Measurements from ENCODE around the gene KCNQ1.

KCNQ1 gene

DNA sequence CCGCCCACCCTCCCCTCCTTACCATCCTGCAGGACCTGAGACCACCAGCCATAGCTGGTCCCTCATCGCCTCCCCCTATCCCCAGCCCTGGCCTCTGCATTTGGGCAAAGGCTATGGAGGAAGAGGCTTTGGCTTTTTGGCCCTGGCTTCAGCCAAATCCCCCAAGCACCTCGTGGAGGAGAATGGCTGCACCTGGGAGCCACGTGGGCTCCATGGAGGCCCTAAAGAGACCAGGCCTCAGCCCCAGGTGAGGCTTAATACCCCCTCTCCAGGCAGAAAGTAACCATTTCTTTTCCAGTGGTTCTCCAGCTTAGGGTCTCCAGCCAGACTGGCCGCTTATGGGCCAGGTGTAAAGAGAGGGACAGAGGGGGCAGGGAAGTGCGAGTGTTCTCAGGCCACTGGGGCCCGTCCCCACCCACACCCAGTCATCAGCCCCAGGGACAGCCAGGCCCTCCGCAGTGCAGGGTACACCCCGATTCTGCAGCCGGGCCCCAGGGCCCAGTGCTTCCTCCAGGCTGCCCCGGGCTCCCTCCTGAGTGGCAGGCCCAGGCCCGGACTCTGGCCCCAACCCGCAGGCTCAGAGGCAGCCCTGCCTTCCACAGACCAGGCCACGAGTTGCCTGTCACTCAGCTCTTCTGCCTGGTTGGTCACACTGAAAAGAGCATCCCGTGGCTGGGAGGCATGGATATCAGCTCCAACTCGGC, 414.3 kb downstream of the KCNQ1 start:
- no peak for DNase-seq

DNA sequence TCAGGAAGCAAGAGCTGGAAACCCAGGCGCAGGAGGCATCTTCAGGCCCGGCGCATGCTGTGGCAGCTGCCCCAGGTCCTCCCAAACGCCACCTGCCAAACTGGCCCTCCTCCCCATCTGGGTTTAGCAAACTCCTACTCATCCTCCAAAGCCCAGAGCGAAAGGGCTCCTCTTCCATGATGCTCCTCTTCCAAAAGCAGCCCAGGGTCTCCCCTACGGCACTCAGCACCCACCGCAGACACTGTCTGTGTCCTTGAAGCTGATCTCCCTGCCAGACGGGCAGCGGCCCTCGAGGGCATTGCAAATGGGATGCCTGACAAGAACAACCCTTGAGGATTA, 414.9 kb downstream of the KCNQ1 start:
- DNase-seq: no peak

DNA sequence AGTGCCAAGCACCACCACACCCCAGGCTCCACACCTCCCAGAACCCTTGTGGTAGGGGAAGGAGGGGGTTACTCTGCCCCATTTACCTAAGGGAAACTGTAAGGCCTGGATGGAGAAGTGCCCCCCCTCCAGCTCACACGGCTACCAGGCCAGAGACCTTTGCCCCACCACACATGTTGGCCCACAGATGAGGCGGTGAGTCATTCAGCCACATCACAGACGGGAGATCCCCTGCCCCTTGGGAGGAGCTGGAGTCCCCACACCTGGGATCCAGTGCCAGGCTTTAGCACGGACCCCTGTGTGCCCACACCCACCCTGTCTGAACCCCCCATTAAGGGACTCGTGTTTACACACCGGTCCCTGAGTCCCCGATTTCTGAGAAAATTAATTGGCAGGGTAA, 415.8 kb downstream of the KCNQ1 start:
- DNase-seq: no peak

DNA sequence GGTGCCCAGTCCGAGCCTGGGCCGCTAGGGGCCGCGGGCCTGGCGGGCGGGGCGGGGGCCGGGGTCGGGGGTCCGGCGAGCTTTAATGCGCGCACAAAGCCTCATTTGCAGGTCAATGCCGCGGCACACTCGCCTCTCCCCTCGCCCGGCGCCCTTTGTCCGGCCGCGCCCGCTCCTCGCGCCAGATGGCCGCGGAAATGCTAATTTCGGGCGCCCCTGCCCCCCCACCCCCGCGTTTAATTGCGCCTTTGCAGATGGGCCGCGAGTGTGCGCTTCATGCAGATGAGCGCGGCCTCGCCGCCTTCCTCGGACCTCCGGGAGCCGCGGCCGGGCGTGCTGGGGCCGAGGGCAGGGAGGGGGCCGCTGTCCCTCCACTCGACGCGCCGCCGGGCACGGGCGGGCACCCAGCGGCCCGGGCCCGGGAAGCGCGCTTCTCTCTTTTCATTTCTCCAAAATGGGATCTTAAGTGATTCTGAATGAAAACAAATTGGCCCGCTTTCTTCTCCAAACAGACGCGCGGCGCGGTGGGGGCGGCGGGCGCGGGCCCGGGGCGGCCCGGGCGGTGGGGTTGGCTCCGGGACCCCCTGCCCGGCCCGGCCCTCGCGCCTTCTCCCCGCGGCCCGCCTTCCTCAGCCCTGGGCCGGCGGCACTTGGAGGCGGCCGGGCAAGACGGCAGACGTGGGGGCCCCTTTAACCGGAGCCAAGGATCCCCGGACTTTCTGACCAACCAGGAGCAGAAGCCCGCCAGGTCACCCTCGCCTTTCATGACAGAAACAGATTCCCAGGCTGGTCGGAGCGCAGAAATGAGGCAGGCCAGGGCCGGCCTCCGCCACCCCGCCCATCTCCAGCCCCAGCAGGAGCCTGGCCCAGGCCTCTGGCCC, 417.8 kb downstream of the KCNQ1 start:
- DNase-seq: no peak

DNA sequence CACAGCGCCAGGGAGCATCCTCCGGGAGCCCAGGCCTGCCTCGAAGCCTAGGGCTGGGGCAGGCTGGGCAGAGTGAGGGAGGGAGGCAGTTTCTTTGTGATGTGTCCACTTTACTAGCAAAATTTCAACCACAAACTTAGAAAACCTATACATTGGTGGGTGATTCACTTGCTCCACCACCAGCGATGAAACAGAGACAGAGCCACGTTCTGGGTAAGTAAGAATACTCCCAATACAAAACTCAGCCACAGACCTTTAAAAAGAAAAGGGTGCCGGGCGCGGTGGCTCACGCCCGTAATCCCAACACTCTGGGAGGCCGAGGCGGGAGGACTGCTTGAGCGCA, 418.4 kb downstream of the KCNQ1 start:
- DNase-seq: no peak

DNA sequence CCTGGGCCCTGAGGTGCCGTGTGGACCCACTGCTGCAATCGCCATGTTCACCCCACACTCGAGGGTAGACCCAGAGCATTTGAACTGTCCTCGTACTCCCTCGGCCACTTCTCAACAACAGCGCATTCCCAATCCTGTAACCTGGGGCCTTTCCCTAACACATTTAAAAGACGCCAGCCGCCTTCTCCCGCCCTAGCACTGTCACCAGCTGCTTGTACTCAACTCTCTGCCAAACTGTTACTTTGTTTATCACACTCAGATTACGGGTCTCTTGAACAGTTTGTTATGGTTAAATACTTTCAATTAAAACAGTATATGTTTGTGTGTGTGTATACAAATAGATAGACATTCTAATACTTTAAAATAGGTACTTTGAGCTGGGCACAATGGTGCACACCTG, 420.1 kb downstream of the KCNQ1 start:
- no peak for DNase-seq

DNA sequence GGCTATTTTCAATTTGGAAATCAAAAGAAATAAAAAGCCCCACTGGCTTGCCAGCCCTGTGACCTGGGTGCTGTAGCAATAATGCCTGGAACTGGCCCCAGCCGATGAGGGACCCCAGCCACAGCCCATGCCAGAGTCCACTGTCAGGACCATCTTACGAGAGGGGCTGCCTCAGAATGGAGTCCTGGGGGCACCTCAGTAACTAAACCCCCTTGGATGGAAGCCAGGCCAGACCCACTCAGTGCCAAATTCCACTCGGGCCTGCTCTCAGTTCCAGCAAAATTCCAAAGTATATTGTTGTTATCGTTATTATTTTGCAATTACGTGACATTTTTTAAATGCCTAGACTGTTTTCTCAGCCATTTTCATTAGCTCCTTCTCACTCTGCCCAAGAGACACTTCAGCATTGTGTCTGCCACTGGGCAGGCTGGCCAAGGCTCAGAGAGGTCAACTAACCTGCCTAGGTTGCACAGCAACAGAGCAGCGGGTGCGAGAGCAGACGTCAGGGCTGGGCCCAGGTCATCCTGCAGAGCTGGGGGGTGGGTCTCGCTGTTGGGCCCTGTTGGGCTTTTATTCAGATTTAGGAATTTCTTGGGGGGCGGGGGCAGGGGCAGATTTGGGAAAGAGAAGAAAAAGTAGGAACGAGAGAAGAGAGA, 421.2 kb downstream of the KCNQ1 start:
- DNase-seq: no peak

DNA sequence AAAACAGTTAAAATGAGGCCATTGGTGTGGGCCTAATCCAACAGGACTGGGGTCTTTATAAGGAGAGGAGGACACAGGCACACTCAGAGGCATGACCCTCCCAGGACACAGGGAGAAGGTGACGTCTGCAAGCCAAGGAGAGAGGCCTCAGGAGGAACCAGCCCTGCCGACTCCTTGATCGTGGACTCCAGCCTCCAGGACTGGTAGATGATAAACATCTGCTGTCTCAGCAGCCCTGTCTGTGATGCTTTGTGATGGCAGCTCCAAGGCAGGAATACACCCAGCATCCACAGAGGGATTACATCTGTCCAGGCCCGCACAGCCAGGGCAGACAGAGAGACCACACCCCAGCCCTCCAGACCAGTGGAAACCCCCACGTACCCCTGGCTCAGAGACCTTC, 422.3 kb downstream of the KCNQ1 start:
- no peak for DNase-seq

DNA sequence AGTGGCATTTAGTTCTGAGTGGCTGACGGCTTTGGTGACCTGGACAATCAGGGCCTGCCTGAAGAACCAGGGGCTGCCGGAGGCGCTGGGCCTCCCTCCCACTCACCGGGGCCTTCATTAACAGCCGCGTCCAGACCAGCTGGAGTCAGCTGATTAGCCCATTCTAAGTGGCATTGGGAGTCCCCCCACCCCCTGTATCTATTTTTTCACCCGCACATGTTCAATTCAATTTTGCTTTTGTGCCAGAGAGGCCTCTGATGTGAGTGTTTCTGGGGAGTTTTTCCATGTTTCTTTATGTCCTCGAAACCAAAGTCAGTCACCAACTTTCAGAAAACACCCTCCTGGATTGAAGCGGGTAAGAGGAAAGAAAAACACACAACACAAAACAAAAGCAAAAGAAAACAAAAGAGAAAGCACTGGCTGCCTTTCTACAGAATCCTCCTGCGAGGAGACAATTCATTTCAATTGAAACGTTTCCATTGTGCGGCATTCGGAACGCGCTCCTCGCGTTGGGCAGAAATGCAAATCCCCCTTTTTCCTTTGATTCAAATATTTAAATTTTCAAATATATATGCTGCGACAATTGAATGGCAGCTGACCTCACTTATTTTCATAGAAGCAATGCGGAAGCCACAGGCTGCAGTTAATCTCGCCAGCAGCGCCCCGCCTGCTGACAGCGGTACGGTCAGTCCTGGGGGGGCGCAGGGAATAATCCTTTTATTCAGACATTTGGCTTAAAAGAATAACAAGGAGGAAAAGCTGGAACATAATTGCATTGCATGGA, 423.1 kb downstream of the KCNQ1 start:
- no peak for DNase-seq

DNA sequence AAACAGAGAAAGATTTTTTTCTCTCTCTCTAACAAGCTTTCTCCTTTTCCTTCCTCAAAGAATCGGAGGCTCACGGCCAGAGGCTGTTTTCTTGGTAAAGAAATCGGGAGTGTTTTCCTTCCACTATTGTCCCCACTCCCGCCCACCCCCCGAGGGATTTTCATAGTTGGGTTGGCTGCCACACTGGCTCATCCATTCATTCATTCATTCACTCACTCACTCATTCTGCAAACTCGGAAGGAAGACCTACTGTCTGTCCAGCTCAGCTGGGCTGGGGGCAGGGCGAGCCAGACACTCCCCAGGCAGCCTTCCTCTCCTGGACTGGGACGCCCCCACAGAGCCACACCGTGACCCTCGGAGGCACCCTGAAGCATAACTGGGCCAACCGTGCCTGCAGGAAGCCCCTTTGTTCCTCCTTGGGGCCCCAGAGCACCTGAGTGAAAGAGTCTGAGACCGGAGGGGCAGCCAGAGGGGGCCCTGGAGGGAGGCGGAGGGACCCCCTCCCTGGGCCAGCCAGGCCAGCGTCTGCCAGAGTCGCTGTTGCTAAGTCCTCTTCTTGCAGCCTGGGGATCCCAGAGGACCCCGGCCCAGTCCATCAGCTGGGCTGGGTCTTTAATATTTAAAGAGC, 423.8 kb downstream of the KCNQ1 start:
- DNase-seq: no peak

DNA sequence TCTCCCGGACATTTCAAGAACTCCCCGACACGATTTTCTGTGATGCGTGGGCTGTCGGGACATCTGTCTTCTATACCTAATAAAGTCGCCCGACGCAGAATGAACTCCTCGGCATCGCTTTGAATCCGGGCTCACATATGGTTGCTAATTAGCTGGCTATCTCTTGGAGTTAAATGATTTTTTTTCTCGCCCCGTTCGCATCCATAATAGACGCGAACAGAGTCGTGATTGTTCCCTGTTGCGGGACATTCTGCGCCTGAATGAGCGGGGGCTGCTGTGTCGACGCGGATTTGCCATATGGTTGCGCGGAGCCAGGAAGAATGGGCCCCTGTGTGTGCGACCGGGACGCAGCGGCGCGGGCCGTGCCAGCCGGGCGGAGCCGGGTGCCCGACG, 424.3 kb downstream of the KCNQ1 start:
- DNase-seq: no peak

DNA sequence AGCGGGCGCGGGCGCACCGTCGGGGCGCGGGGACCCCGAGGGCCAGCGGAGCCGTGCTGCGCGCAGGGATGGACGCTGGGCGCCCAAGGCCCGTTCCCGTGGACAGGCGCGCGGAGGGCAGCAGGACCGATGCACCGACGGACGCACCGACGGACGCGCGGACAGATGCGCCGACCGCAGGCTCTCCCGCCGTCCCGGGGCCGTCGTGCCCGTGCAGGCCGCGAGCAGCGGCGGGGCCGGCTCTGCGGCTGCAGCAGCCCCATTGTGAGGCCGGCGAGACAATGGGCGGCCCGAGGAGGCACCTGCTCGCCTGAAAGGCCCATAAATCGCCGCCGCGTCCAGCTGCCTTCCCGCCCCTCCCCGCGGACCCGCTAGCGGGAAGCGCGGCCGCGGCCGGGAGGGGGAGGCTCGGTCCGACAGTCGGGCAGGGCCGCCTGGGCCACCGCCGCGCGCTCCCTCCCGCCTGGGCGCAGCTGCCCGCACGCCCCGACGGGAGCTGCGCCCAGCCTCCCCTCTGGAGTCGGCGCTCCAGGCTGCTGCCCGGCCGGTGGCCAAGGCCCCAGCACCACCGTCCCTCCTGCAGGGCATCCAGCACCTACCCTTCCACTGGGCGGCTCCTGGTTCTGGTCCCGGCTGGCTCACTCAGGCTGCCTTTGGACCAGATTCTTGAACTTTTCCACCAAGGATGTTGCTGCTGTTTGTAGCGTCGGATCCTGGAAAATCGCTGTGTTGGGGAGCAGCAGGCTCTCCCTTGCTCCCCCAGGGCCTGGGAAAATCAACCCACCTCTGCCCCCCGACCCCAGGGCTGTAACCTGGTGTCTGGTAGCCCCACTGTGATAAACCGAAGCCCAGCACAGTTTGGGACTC, 425.0 kb downstream of the KCNQ1 start:
- DNase-seq: no peak

DNA sequence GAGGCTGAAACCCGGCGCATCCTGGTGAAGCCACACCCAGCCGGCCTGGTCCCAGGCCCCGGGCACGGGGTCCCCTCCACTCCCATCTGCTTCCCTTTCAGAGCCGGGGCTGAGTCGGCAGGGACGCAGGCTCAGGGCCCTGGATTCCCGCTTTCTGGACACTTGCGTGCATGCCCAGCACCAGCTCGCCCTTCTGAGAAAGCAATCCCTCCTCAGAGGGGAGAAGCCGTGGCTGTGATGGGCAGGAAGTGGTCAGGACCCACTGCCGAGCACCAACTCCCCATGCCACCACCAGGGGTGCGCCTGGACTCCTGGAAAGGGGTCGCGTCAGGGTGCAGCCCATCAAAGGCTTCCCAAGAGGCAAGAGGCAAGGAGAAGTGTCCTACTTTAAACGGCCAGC, 425.7 kb downstream of the KCNQ1 start:
- DNase-seq: no peak

DNA sequence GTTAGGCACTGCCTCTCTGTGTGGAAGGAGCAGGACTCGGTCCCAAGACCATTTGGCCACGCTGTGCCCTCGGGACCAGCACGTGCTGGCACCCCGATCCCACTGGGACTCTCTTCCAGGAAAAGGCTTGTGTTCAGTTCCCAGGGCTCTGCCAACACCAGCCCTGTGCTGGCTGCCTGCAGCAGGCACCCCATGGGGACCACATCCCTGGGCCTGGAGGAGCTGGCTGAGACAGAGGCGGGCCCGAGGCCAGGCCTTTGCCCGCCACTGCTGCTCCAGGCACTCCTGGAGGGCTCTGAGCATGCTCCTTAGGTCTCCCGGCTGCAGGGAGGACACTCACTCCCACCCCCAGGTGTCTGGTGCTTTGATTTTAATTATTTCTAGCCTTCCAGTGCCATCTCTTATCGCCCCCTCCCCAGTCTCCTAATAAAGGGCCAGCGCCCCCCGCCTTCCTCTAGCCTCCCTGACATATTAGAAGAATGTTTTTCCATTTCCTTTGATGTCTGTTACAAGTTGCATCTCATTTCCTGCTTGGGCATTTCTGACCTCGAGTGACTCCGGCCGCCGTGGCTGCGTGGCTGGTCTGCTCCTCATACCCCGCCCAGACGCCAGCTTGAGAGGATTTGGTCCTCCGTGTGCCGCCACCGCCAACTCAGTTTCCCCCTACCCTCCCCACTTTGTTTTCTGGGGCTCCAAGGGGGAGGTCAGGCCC, 426.3 kb downstream of the KCNQ1 start:
- DNase-seq: no peak

DNA sequence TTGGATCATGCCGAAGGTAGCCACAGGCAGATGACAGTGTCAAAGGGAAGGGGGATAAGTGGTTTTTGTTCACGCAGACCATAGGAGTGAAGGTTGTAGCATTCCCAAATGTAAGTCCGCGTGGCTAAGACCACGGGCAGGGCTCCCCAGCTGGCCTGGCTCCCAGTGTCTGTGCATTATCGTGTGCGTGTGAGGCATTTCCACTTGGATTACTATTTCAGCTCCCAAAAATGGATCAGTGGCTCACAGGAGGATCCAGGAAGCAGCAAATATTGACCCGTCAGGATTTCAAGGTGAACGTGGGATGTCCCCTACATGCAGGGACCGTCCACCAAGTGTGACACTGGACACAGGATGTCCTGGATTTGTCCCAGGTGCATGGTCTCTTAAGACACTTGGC, 430.2 kb downstream of the KCNQ1 start:
- DNase-seq: no peak

DNA sequence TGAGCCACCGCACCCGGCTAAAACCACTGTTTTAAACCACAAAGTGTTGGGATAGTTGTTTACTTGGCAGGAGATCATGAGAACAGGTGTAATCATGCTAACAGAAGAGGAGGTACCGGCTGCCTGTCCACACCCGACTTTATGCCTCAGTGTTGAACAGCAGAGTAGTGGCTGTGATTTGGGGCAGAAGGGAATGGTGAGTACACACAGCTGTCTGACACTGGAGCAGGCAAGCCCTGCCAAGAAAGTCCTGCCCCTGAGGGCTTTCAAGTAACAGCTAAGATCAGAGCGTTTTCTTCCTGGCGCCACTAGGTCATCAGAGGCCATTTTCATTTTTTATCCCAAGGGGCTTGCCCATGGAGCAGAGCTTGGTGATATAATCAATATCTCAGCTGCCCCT, 432.7 kb downstream of the KCNQ1 start:
- no peak for DNase-seq

DNA sequence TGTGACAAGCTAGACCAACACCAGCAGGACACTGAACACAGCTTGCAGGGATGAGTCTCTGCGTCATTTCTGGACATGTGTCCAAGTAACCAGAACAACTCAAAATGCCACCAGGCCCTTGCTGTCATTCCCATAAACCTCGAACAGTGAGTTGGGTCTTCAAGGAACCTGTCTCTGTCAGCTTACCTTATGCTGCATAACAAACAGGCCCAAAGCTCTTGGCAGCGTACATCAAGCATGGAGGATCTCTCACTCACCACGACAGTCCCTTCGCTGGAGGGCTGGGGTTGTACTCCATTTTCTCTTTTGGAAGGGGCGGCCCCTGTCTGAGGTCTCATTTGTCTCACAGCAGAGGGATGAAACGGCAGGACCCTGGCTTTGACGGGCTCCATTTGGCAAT, 434.0 kb downstream of the KCNQ1 start:
- no peak for DNase-seq

DNA sequence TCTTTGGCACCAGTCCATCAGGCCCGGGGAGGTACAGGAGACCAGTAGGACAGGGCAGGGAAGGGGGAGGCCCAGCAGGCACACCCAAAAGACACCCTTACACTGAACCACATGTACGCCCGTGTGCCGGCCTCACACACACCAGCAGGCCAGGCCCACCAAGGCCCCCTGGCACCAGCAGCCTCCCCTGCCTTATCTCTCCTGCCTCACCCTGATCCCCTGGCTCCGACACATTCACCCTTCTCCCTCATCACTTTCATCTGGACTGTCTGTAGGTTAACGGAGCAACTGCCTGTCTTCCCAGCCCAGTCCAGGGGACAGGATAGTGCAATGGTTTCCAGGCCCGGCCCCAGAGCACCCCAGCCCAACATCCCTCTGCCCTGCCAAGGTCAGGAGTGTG, 435.8 kb downstream of the KCNQ1 start:
- no peak for DNase-seq

DNA sequence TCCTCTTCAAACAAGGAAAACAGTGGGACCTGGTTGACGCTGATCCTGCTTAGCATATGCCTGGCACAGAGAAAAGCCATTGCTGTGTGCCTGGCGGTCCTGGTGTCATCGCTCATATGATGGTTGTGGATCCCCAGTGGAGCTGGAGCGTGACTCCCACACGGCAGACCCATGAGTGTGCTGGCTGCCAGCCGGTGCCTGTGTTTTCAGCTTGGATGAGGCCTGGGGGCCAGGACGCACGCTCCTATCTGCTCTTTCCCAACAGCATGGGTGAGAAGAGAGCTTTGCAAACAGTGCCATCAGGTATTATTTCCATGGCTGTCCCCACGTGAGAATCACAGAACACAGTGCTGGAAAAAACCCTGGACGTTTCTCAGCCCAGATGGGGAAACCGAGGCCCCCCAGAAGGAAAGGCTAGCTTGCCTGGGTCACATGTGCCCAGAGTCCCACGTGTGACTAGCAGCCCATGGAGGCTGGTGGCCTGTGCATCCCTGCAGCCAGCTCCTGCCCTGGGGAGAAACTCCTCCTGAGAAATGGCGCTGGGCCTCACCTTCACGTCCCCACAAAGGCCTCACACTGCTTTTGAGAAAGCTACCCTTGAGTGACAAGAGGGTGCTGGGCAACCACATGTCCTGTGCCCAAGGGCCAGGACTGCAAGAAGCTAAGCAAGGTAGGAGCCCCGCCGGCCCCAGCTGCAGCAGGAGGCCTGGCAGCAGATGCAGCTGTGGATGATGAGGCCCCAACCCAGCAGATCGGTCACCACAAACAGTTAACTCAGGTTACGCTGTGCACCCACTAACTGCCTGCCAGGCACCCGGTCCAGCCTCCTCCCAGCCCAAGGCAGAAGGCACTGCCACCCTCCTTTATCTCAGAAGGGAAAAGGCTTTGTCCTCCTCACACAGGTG, 436.5 kb downstream of the KCNQ1 start:
- DNase-seq: no peak

DNA sequence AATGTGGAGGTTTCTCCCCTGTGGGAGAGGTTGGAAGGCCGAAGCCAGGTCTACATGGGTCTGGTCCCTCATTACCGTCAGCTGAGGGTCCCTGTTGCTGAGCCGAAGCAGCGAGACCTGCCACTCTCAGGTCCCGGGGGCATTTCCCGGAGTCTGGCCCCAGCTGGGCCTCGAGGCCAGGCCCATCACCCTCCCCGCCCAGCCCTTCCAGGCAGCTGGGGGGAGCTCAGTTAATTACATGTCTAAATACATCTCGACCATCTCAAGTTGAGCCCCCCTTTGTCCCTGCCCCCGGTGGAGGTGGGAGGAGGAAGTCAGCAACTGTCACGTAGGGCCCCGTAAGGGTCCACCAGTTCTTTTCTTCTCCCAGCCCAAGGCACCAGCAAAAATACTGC, 437.2 kb downstream of the KCNQ1 start:
- DNase-seq: no peak

Data from activated gamma-delta T cell (primary cell).